ENCODE measurements around the gene ZBTB7C.

DNA sequence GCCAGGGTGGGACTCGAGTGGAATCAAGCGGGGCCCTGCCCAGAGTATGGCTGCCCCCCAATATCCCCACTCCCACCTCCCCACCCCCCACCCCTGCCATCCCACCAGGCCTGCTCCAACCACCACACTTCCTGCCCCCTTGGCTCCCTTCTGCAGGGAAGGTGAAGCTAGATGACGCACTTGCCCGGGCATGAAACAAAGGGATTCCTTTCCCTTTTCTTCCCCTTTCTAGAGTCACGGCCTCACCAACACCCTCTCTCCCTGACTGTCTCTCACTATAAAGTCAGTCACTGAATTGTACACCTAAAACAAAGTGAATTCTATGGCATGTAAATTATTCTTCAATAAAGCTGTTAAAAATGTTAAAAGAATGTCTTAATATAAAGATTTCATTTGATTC lies 16.0 kb downstream of the ZBTB7C start:
- TF ChIP-seq, protein P1, sequence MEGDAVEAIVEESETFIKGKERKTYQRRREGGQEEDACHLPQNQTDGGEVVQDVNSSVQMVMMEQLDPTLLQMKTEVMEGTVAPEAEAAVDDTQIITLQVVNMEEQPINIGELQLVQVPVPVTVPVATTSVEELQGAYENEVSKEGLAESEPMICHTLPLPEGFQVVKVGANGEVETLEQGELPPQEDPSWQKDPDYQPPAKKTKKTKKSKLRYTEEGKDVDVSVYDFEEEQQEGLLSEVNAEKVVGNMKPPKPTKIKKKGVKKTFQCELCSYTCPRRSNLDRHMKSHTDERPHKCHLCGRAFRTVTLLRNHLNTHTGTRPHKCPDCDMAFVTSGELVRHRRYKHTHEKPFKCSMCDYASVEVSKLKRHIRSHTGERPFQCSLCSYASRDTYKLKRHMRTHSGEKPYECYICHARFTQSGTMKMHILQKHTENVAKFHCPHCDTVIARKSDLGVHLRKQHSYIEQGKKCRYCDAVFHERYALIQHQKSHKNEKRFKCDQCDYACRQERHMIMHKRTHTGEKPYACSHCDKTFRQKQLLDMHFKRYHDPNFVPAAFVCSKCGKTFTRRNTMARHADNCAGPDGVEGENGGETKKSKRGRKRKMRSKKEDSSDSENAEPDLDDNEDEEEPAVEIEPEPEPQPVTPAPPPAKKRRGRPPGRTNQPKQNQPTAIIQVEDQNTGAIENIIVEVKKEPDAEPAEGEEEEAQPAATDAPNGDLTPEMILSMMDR (IDR thresholded peaks at IDR 0.05), result no peak
- TF ChIP-seq POLR2A (IDR thresholded peaks at IDR 0.05), result no peak

Measured in body of pancreas (tissue), 4 donors.